Astrocyte (in vitro differentiated cells and primary cell): ENCODE measurements around the gene ENKUR. TPM values are rescaled to one million over a fixed set of nuclear protein-coding genes. Genes with fewer than 3 reads are reported as not detected.
"Not testable (repeated sequence)": the region's sequence is repeated elsewhere in the genome, so short reads cannot be mapped to it uniquely, and the experiment has no call there.

Experiments
- DNase-seq: peaks from one replicate; pipeline ENCODE4 v3.0.0-alpha.2; 2010; ENCODE audit warnings: low read depth
- FAIRE-seq: peaks from 2 replicates; lab custom pipeline; 2011; peaks lifted over from hg19 to GRCh38; lab: Jason Lieb, UNC
- H2AFZ ChIP-seq: 2 replicates; pipeline ENCODE4 v1.6.0; 2012; ENCODE audit warnings: low read depth, low read length, inconsistent platforms
- H3K27ac ChIP-seq: 2 replicates; pipeline ENCODE4 v1.5.1; 2011; ENCODE audit warnings: low read depth, low read length, inconsistent platforms
- H3K27me3 ChIP-seq: 2 replicates; pipeline ENCODE4 v1.6.0; 2011; ENCODE audit warnings: low read length, inconsistent platforms; ENCODE audit not compliant: insufficient read depth
- H3K36me3 ChIP-seq: 2 replicates; pipeline ENCODE4 v1.5.1; 2011; ENCODE audit warnings: low read length, inconsistent platforms; ENCODE audit not compliant: insufficient read depth
- H3K4me1 ChIP-seq: 2 replicates; pipeline ENCODE4 v1.5.1; 2011; ENCODE audit warnings: low read length, inconsistent platforms; ENCODE audit not compliant: insufficient read depth
- H3K4me2 ChIP-seq: 2 replicates; pipeline ENCODE4 v1.6.0; 2012; ENCODE audit warnings: low read length, inconsistent platforms
- H3K4me3 ChIP-seq: 2 replicates; pipeline ENCODE4 v1.5.1; 2011; ENCODE audit warnings: low read depth, mild to moderate bottlenecking, low read length, inconsistent platforms; ENCODE audit not compliant: insufficient read depth
- H3K79me2 ChIP-seq: 2 replicates; pipeline ENCODE4 v1.6.0; 2012; ENCODE audit warnings: mild to moderate bottlenecking, low read length, inconsistent platforms; ENCODE audit not compliant: insufficient read depth
- H3K9ac ChIP-seq: 2 replicates; pipeline ENCODE4 v1.6.0; 2012; ENCODE audit warnings: mild to moderate bottlenecking, low read length, inconsistent platforms
- H3K9me3 ChIP-seq: 2 replicates; pipeline ENCODE4 v1.5.1; 2012; ENCODE audit warnings: low read depth, mild to moderate bottlenecking, low read length, inconsistent platforms; ENCODE audit not compliant: insufficient read depth
- H4K20me1 ChIP-seq: 2 replicates; pipeline ENCODE4 v1.6.0; 2012; ENCODE audit warnings: low read length, inconsistent platforms; ENCODE audit not compliant: insufficient read depth
- H3K27ac Mint-ChIP-seq: one replicate; pipeline ENCODE4 v1.8.0; 2021; ENCODE audit warnings: mild to moderate bottlenecking, mixed read lengths; ENCODE audit not compliant: unreplicated experiment
- H3K27me3 Mint-ChIP-seq: one replicate; pipeline ENCODE4 v1.8.0; 2021; ENCODE audit warnings: low read depth, mixed read lengths; ENCODE audit not compliant: unreplicated experiment
- H3K36me3 Mint-ChIP-seq: one replicate; pipeline ENCODE4 v1.8.0; 2021; ENCODE audit warnings: low read depth, mixed read lengths; ENCODE audit not compliant: unreplicated experiment
- H3K4me1 Mint-ChIP-seq: one replicate; pipeline ENCODE4 v1.8.0; 2021; ENCODE audit warnings: low read depth, mixed read lengths; ENCODE audit not compliant: unreplicated experiment
- H3K4me3 Mint-ChIP-seq: one replicate; pipeline ENCODE4 v1.8.0; 2021; ENCODE audit warnings: mild to moderate bottlenecking, moderate library complexity, mixed read lengths; ENCODE audit not compliant: unreplicated experiment
- H3K9me3 Mint-ChIP-seq: one replicate; pipeline ENCODE4 v1.8.0; 2021; ENCODE audit warnings: mild to moderate bottlenecking, mixed read lengths; ENCODE audit not compliant: unreplicated experiment
- EZH2 ChIP-seq: IDR thresholded peaks from 2 replicates; pipeline ENCODE4 v1.6.1; 2012; ENCODE audit warnings: mild to moderate bottlenecking, low read length, inconsistent platforms; ENCODE audit not compliant: insufficient read depth
- total RNA-seq: library from RNA; stranded (reverse); gene quantifications from 2 replicates; pipeline ENCODE4 v1.2.1, GENCODE V29; 2021
- TF ChIP-seq, protein P1 (sequence below): IDR thresholded peaks from 2 replicates; pipeline ENCODE4 v1.5.1; 2011; ENCODE audit warnings: low read depth, mild to moderate bottlenecking, inconsistent platforms, low read length, moderate library complexity; ENCODE audit not compliant: insufficient read depth

Gene ENKUR
- total RNA-seq, 1 donor from 2014 or later, result 0.34 TPM

- no peak overlapping the region for H3K4me3 Mint-ChIP-seq
- Histone ChIP-seq H3K27me3 (no peaks in the 10 kb centered on the region), H3K9ac (peak overlapping the region; percentile 67), H3K79me2 (no peaks in the 10 kb centered on the region), H3K27ac (peak overlapping the region; percentile 81), H3K36me3 (no peaks in the 10 kb centered on the region), H3K9me3 (no peaks in the 10 kb centered on the region), H3K4me2 (peak overlapping the region; percentile 74), H2AFZ (peak overlapping the region; percentile 57), H3K4me3 (no peak overlapping the region), H4K20me1 (no peaks in the 10 kb centered on the region), H3K4me1 (peaks cover 21% of the 10 kb centered on the region)
- no peak for DNase-seq
- H3K36me3 Mint-ChIP-seq, result no peaks in the 10 kb centered on the region
- H3K9me3 Mint-ChIP-seq, result no peaks in the 10 kb centered on the region
- H3K27me3 Mint-ChIP-seq, result no peaks in the 10 kb centered on the region
- peaks cover 17% of the 10 kb centered on the region for H3K4me1 Mint-ChIP-seq
- H3K27ac Mint-ChIP-seq, result no peak overlapping the region
- TF ChIP-seq EZH2, result no peak
- TF ChIP-seq, protein P1, sequence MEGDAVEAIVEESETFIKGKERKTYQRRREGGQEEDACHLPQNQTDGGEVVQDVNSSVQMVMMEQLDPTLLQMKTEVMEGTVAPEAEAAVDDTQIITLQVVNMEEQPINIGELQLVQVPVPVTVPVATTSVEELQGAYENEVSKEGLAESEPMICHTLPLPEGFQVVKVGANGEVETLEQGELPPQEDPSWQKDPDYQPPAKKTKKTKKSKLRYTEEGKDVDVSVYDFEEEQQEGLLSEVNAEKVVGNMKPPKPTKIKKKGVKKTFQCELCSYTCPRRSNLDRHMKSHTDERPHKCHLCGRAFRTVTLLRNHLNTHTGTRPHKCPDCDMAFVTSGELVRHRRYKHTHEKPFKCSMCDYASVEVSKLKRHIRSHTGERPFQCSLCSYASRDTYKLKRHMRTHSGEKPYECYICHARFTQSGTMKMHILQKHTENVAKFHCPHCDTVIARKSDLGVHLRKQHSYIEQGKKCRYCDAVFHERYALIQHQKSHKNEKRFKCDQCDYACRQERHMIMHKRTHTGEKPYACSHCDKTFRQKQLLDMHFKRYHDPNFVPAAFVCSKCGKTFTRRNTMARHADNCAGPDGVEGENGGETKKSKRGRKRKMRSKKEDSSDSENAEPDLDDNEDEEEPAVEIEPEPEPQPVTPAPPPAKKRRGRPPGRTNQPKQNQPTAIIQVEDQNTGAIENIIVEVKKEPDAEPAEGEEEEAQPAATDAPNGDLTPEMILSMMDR, result no peak
- FAIRE-seq, result no peak
Measured at GRCh38 chr10:24959382-24959730, 56.6 kb downstream of the ENKUR start.

GRCh38 chr10:24958721-24959381, 57.1 kb downstream of the ENKUR start:
- TF ChIP-seq, protein P1, result no peak
- Histone ChIP-seq H3K27ac (peak overlapping the region; percentile 81), H3K27me3 (no peaks in the 10 kb centered on the region), H3K79me2 (no peaks in the 10 kb centered on the region), H3K36me3 (no peaks in the 10 kb centered on the region), H3K4me3 (peak overlapping the region; percentile 15), H4K20me1 (no peaks in the 10 kb centered on the region), H2AFZ (peak overlapping the region; percentile 57), H3K9me3 (no peaks in the 10 kb centered on the region), H3K4me2 (peak overlapping the region; percentile 74), H3K9ac (peak overlapping the region; percentile 67), H3K4me1 (peaks cover 21% of the 10 kb centered on the region)
- no peaks in the 10 kb centered on the region for H3K27me3 Mint-ChIP-seq
- H3K9me3 Mint-ChIP-seq, result no peaks in the 10 kb centered on the region
- H3K36me3 Mint-ChIP-seq, result no peaks in the 10 kb centered on the region
- H3K27ac Mint-ChIP-seq, result peak overlapping the region; percentile 86
- no peak overlapping the region for H3K4me3 Mint-ChIP-seq
- DNase-seq, result peak; percentile 90
- peaks cover 17% of the 10 kb centered on the region for H3K4me1 Mint-ChIP-seq
- FAIRE-seq, result peak; percentile 9

- Histone ChIP-seq H3K4me2 (peak overlapping the region; percentile 74), H3K27me3 (no peaks in the 10 kb centered on the region), H3K36me3 (no peaks in the 10 kb centered on the region), H3K27ac (peak overlapping the region; percentile 81), H3K9me3 (no peaks in the 10 kb centered on the region), H4K20me1 (no peaks in the 10 kb centered on the region), H3K4me1 (peaks cover 26% of the 10 kb centered on the region), H3K4me3 (peak overlapping the region; percentile 15), H2AFZ (peak overlapping the region; percentile 57), H3K9ac (peak overlapping the region; percentile 67), H3K79me2 (no peaks in the 10 kb centered on the region)
- Mint-ChIP-seq H3K4me3 (no peak overlapping the region), H3K9me3 (no peaks in the 10 kb centered on the region), H3K27me3 (no peaks in the 10 kb centered on the region), H3K36me3 (no peaks in the 10 kb centered on the region), H3K4me1 (peaks cover 20% of the 10 kb centered on the region), H3K27ac (peak overlapping the region; percentile 86)
- TF ChIP-seq EZH2, result no peak
- FAIRE-seq, result peak; percentile 89
- DNase-seq, result peak; percentile 92
Measured at GRCh38 chr10:24958091-24958720, 57.8 kb downstream of the ENKUR start.

- not testable (repeated sequence) for H2AFZ ChIP-seq, H3K4me3 Mint-ChIP-seq, H3K36me3 ChIP-seq, H3K9me3 Mint-ChIP-seq, H3K27me3 Mint-ChIP-seq, H3K9me3 ChIP-seq, H4K20me1 ChIP-seq, H3K79me2 ChIP-seq, H3K27me3 ChIP-seq, H3K36me3 Mint-ChIP-seq, H3K4me3 ChIP-seq
- DNase-seq (peak; percentile 61), FAIRE-seq (peak; percentile 20)
- Histone ChIP-seq H3K27ac (peak overlapping the region; percentile 81), H3K4me2 (peak overlapping the region; percentile 74), H3K4me1 (peaks cover 26% of the 10 kb centered on the region), H3K9ac (peak overlapping the region; percentile 67)
- peaks cover 19% of the 10 kb centered on the region for H3K4me1 Mint-ChIP-seq
- peak overlapping the region; percentile 86 for H3K27ac Mint-ChIP-seq
Measured at GRCh38 chr10:24957624-24958051, 58.3 kb downstream of the ENKUR start.
